WI38 (cell line): ENCODE results near the gene CDCP1.

Experiments
- H3K4me3 ChIP-seq: 2 replicates; pipeline ENCODE4 v1.5.1; 2011; ENCODE audit warnings: low read depth, mild to moderate bottlenecking, control low read depth, low read length
- TF ChIP-seq, protein P1 (sequence below): IDR thresholded peaks from 2 replicates; pipeline ENCODE4 v1.5.1; 2012; ENCODE audit warnings: low read depth, mild to moderate bottlenecking, control low read depth, low read length

Gene CDCP1

DNA sequence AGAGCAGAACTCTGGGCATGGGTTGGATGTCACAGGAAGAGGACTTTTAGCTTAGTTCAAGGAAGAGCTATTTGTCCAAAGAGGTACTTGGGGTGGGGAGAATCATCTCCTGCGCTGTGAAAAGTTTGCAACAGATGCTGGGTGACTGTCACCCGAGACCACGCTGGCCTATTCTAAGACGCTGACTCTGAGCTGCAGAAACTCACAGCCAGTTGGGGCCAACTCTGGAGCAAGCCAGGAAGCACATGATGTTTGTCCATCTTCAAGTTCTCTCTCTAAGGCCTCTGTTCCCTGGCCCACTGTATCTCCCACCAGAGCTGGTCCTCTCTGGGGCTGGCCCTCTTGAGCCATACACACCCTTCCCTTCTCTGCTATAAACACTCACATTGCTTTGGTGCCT is 17.9 kb upstream of the CDCP1 start:
- TF ChIP-seq, protein P1, sequence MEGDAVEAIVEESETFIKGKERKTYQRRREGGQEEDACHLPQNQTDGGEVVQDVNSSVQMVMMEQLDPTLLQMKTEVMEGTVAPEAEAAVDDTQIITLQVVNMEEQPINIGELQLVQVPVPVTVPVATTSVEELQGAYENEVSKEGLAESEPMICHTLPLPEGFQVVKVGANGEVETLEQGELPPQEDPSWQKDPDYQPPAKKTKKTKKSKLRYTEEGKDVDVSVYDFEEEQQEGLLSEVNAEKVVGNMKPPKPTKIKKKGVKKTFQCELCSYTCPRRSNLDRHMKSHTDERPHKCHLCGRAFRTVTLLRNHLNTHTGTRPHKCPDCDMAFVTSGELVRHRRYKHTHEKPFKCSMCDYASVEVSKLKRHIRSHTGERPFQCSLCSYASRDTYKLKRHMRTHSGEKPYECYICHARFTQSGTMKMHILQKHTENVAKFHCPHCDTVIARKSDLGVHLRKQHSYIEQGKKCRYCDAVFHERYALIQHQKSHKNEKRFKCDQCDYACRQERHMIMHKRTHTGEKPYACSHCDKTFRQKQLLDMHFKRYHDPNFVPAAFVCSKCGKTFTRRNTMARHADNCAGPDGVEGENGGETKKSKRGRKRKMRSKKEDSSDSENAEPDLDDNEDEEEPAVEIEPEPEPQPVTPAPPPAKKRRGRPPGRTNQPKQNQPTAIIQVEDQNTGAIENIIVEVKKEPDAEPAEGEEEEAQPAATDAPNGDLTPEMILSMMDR, result no peak
- H3K4me3 ChIP-seq, result no peak overlapping the region

GRCh38 chr3:45163481-45163880 is 17.3 kb upstream of the CDCP1 start:
- TF ChIP-seq, protein P1, result no peak
- no peak overlapping the region for H3K4me3 ChIP-seq

- no peak overlapping the region for H3K4me3 ChIP-seq
- TF ChIP-seq, protein P1, result no peak
These were observed 8.5 kb upstream of the CDCP1 start for GRCh38 chr3:45154641-45155147.

GRCh38 chr3:45153658-45154437 is 7.7 kb upstream of the CDCP1 start:
- H3K4me3 ChIP-seq, result no peak overlapping the region
- TF ChIP-seq, protein P1, result no peak

DNA sequence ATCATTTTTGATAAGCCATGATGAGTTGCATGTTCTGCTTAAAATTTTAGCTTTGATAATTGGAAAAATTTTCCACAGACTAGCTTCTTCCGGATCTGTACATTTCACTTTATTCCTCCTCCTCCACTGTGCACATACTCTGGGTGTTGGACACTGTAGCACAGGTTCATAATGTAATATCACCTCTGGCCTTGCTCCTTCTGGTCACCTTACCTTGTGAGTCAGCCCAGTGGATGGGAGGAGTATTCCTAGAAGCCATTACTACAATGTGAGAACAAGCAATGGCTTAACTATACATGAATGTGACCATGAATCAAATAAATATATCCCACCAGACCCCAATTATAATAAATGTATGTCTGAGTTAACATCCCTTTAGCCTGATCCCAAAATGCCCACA is 6.1 kb upstream of the CDCP1 start:
- H3K4me3 ChIP-seq, result no peak overlapping the region
- TF ChIP-seq, protein P1, result no peak

GRCh38 chr3:45151100-45151499 is 4.9 kb upstream of the CDCP1 start:
- TF ChIP-seq, protein P1, result no peak

DNA sequence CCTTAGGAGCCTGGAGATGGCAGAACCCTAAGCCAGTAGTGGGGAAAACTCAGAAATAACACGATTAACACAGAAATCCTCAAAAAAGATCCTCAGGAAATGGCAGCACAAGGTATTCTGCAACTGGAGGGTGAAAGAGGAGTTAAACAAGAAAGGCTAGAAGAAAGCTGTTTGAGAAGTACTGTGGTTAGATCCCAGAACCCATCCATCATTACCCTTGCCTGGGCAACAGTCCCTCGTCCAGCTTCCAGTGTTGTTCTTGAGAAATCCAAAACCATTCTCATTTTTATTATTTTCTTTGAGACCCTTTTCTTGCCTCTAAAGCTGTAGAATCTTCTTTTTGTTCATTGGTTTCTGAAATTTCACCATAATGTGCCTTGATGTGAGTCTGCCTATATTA is 2.7 kb upstream of the CDCP1 start:
- TF ChIP-seq, protein P1, result no peak
- no peak overlapping the region for H3K4me3 ChIP-seq

More at GRCh38 chr3:45151100-45151499, 4.9 kb upstream of the CDCP1 start:
- no peak overlapping the region for H3K4me3 ChIP-seq
